H9 (cell line): Measurements from ENCODE around the gene MSL1. TPM values are rescaled to one million over a fixed set of nuclear protein-coding genes. Genes with fewer than 3 reads are reported as not detected.

Experiments
- DNase-seq: peaks from one replicate; pipeline ENCODE4 v3.0.0-alpha.2; 2017
- H2AFZ ChIP-seq: one replicate; pipeline ENCODE4 v1.6.1; 2013; ENCODE audit warnings: mild to moderate bottlenecking, low read length, control low read depth, moderate library complexity
- H2AK5ac ChIP-seq: 2 replicates; pipeline ENCODE4 v1.6.1; 2013; ENCODE audit warnings: low read length, control low read depth, mixed read lengths; ENCODE audit not compliant: insufficient read length
- H2BK120ac ChIP-seq: one replicate; pipeline ENCODE4 v1.6.1; 2013; ENCODE audit warnings: low read depth, mild to moderate bottlenecking, low read length, control low read depth, inconsistent platforms; ENCODE audit not compliant: poor library complexity, severe bottlenecking
- H2BK12ac ChIP-seq: 2 replicates; pipeline ENCODE4 v1.6.1; 2013; ENCODE audit warnings: low read length, control low read depth, mixed read lengths, low read depth; ENCODE audit not compliant: insufficient read length
- H2BK15ac ChIP-seq: 2 replicates; pipeline ENCODE4 v1.6.1; 2013; ENCODE audit warnings: low read depth, low read length, control low read depth
- H2BK20ac ChIP-seq: one replicate; pipeline ENCODE4 v1.6.1; 2013; ENCODE audit warnings: low read depth, mild to moderate bottlenecking, low read length, control low read depth, inconsistent platforms; ENCODE audit not compliant: poor library complexity, severe bottlenecking
- H2BK5ac ChIP-seq: 2 replicates; pipeline ENCODE4 v1.6.1; 2013; ENCODE audit warnings: low read length, control low read depth, mixed read lengths; ENCODE audit not compliant: insufficient read length
- H3K14ac ChIP-seq: 2 replicates; pipeline ENCODE4 v1.6.1; 2013; ENCODE audit warnings: low read length, control low read depth; ENCODE audit not compliant: insufficient read depth
- H3K18ac ChIP-seq: 2 replicates; pipeline ENCODE4 v1.6.1; 2013; ENCODE audit warnings: low read depth, mild to moderate bottlenecking, mixed read lengths, low read length, control low read depth; ENCODE audit not compliant: insufficient read length
- H3K23ac ChIP-seq: 2 replicates; pipeline ENCODE4 v1.6.1; 2013; ENCODE audit warnings: low read length, control low read depth, mixed read lengths, low read depth; ENCODE audit not compliant: insufficient read length
- H3K23me2 ChIP-seq: 2 replicates; pipeline ENCODE4 v1.6.1; 2013; ENCODE audit warnings: low read depth, mild to moderate bottlenecking, mixed read lengths, low read length, control low read depth; ENCODE audit not compliant: insufficient read length, poor library complexity, severe bottlenecking
- H3K27ac ChIP-seq: 2 replicates; pipeline ENCODE4 v1.5.1; 2013; ENCODE audit warnings: low read length, control low read depth, mixed read lengths, low read depth; ENCODE audit not compliant: insufficient read length
- H3K27me3 ChIP-seq: 2 replicates; pipeline ENCODE4 v1.6.1; 2013; ENCODE audit warnings: low read length, control low read depth, inconsistent platforms; ENCODE audit not compliant: insufficient read depth
- H3K4ac ChIP-seq: 2 replicates; pipeline ENCODE4 v1.6.1; 2013; ENCODE audit warnings: low read depth, mild to moderate bottlenecking, control low read depth, inconsistent platforms, low read length, moderate library complexity
- H3K4me1 ChIP-seq: 2 replicates; pipeline ENCODE4 v1.6.1; 2013; ENCODE audit warnings: low read length, control low read depth, inconsistent platforms; ENCODE audit not compliant: insufficient read depth
- H3K4me2 ChIP-seq: 2 replicates; pipeline ENCODE4 v1.6.1; 2013; ENCODE audit warnings: low read length, control low read depth, mixed read lengths; ENCODE audit not compliant: insufficient read length, insufficient read depth
- H3K56ac ChIP-seq: 2 replicates; pipeline ENCODE4 v1.6.1; 2013; ENCODE audit warnings: low read depth, mild to moderate bottlenecking, mixed read lengths, low read length, control low read depth; ENCODE audit not compliant: insufficient read length
- H3K79me1 ChIP-seq: 2 replicates; pipeline ENCODE4 v1.6.1; 2013; ENCODE audit warnings: low read depth, mild to moderate bottlenecking, moderate library complexity, low read length, control low read depth, inconsistent platforms; ENCODE audit not compliant: insufficient read depth, poor library complexity, severe bottlenecking
- H3K79me2 ChIP-seq: 2 replicates; pipeline ENCODE4 v1.6.1; 2013; ENCODE audit warnings: low read length, control low read depth, inconsistent platforms; ENCODE audit not compliant: insufficient read depth
- H3K9ac ChIP-seq: 2 replicates; pipeline ENCODE4 v1.6.1; 2013; ENCODE audit warnings: low read length, control low read depth, mixed read lengths; ENCODE audit not compliant: insufficient read length; ENCODE audit errors: extremely low read depth
- H3K9me3 ChIP-seq: one replicate; pipeline ENCODE4 v1.6.1; 2013; ENCODE audit warnings: low read depth, low read length, inconsistent platforms; ENCODE audit not compliant: control insufficient read depth
- H3T11ph ChIP-seq: one replicate; pipeline ENCODE4 v1.6.1; 2013; ENCODE audit warnings: mild to moderate bottlenecking, low read length, control low read depth, inconsistent platforms
- H4K20me1 ChIP-seq: one replicate; pipeline ENCODE4 v1.6.1; 2013; ENCODE audit not compliant: control insufficient read depth, insufficient read length, insufficient read depth
- H4K5ac ChIP-seq: 2 replicates; pipeline ENCODE4 v1.6.1; 2013; ENCODE audit warnings: low read depth, mild to moderate bottlenecking, mixed read lengths, low read length, control low read depth; ENCODE audit not compliant: insufficient read length
- H4K8ac ChIP-seq: replicated peaks from 2 replicates; pipeline ENCODE4 v1.6.1; 2013; ENCODE audit warnings: low read length, control low read depth, mixed read lengths, low read depth; ENCODE audit not compliant: insufficient read length
- H4K91ac ChIP-seq: 2 replicates; pipeline ENCODE4 v1.6.1; 2013; ENCODE audit warnings: low read depth, mild to moderate bottlenecking, moderate library complexity, mixed read lengths, low read length, control low read depth; ENCODE audit not compliant: insufficient read length
- H3K27ac Mint-ChIP-seq, 3 experiments: 2 replicates in 2 of 3; 3 replicates in 1 of 3; pipeline ENCODE4 v1.8.0; 2020 to 2021; ENCODE audit warnings: mixed read lengths in 3 of 3, mild to moderate bottlenecking in 1 of 3, moderate library complexity in 1 of 3
- H3K27me3 Mint-ChIP-seq: 2 replicates; pipeline ENCODE4 v1.8.0; 2021; ENCODE audit warnings: low read depth, mild to moderate bottlenecking, moderate library complexity, mixed read lengths
- H3K36me3 Mint-ChIP-seq, 3 experiments: 2 replicates in 2 of 3; 3 replicates in 1 of 3; pipeline ENCODE4 v1.8.0; 2020 to 2021; ENCODE audit warnings: low read depth in 3 of 3, mixed read lengths in 3 of 3; ENCODE audit not compliant: insufficient read depth in 1 of 3
- H3K4me1 Mint-ChIP-seq, 2 experiments: 2 replicates each; pipeline ENCODE4 v1.8.0; 2020; ENCODE audit warnings: mixed read lengths in 2 of 2
- H3K4me3 Mint-ChIP-seq, 2 experiments: 2 replicates in 1 of 2; 3 replicates in 1 of 2; pipeline ENCODE4 v1.8.0; 2020 to 2021; ENCODE audit warnings: mild to moderate bottlenecking in 2 of 2, mixed read lengths in 2 of 2, moderate library complexity in 1 of 2
- H3K9me3 Mint-ChIP-seq, 2 experiments: 2 replicates in 1 of 2; 3 replicates in 1 of 2; pipeline ENCODE4 v1.8.0; 2020; ENCODE audit warnings: mild to moderate bottlenecking in 2 of 2, mixed read lengths in 2 of 2, moderate library complexity in 1 of 2
- CTCF ChIP-seq: fragments of 200-600 bp; sonication (generic); conservative IDR thresholded peaks from 3 replicates; pipeline ENCODE4 v1.8.0; 2021; ENCODE audit warnings: antibody characterized with exemption, mild to moderate bottlenecking
- WGBS: extraction: QIAGEN DNeasy Blood & Tissue Kit; methylation state at CpG from one replicate; pipeline ENCODE4 v1.1.7; 2013; ENCODE audit warnings: missing lambda C conversion rate, low lambda C conversion rate, mixed read lengths; ENCODE audit not compliant: insufficient read length; ENCODE audit errors: extremely low coverage; 5-methylcytosine and 5-hydroxymethylcytosine counted together
- total RNA-seq: library from RNA; stranded (reverse); gene quantifications from 2 replicates; pipeline ENCODE4 v1.2.1, GENCODE V29; 2021

The MSL1 gene
- total RNA-seq, 1 experiment from 2014 or later: 105 TPM

- Histone ChIP-seq H3K27me3 (peaks cover 8% of the 10 kb centered on the region; the same call in 1 of the 2 replicates), H2BK20ac (no peak overlapping the region), H3K9me3 (no peaks in the 10 kb centered on the region), H4K8ac (no peak overlapping the region), H2BK15ac (no peak overlapping the region), H3K79me2 (no peaks in the 10 kb centered on the region), H3K18ac (peak overlapping the region; percentile 27), H2AFZ (no peak overlapping the region), H4K91ac (no peak overlapping the region), H3K23ac (no peak overlapping the region), H3K79me1 (no peaks in the 10 kb centered on the region), H3K27ac (no peak overlapping the region), H2AK5ac (no peak overlapping the region), H3K23me2 (peaks cover 15% of the 10 kb centered on the region), H3K14ac (no peak overlapping the region), H3K4me2 (no peak overlapping the region), H3T11ph (no peak overlapping the region), H4K20me1 (no peaks in the 10 kb centered on the region), H3K9ac (no peak overlapping the region), H2BK5ac (no peak overlapping the region), H2BK12ac (peak overlapping the region; percentile 27), H4K5ac (no peak overlapping the region), H3K4me1 (peaks cover 6% of the 10 kb centered on the region; the same call in 1 of the 2 replicates), H3K4ac (no peak overlapping the region; the same call in 1 of the 2 replicates), H3K56ac (no peak overlapping the region), H2BK120ac (no peak overlapping the region)
- DNase-seq: no peak
- peaks cover 39 to 51% of the 10 kb centered on the region in 2 experiments for H3K4me1 Mint-ChIP-seq
- TF ChIP-seq CTCF: no peak
- peak overlapping the region; percentile 70 to 82 for H3K4me3 Mint-ChIP-seq
- peaks cover 30 to 51% (median 31%) of the 10 kb centered on the region in 3 experiments for H3K36me3 Mint-ChIP-seq
- no CpG with 5 or more reads among the region's 9 CpGs for WGBS
- H3K27me3 Mint-ChIP-seq: peaks cover 36% of the 10 kb centered on the region
- H3K9me3 Mint-ChIP-seq: peaks cover 0 to 7% of the 10 kb centered on the region in 2 experiments; a peak in 2 of 5 replicates
- peak overlapping the region in 2 of 3 experiments; percentile 27 to 96; a peak in 6 of 7 replicates for H3K27ac Mint-ChIP-seq
Observed at GRCh38 chr17:40097931-40098845, 23.6 kb upstream of the MSL1 start.
